Measurements from ENCODE around the gene ST3GAL2.
"Not testable (repeated sequence)": the region's sequence is repeated elsewhere in the genome, so short reads cannot be mapped to it uniquely, and the experiment has no call there.

ST3GAL2 gene

GRCh38 chr16:70467113-70467512, 28.2 kb upstream of the ST3GAL2 start:
- no peak for DNase-seq

GRCh38 chr16:70466805-70467076, 27.8 kb upstream of the ST3GAL2 start:
- no peak for DNase-seq

GRCh38 chr16:70465999-70466804, 27.3 kb upstream of the ST3GAL2 start:
- DNase-seq, result no peak

- no peak for DNase-seq
Measured at GRCh38 chr16:70463235-70463634, 24.3 kb upstream of the ST3GAL2 start.

GRCh38 chr16:70460737-70461261, 21.9 kb upstream of the ST3GAL2 start:
- no peak for DNase-seq

- no peak for DNase-seq
Measured at GRCh38 chr16:70457446-70458166, 18.7 kb upstream of the ST3GAL2 start.

DNA sequence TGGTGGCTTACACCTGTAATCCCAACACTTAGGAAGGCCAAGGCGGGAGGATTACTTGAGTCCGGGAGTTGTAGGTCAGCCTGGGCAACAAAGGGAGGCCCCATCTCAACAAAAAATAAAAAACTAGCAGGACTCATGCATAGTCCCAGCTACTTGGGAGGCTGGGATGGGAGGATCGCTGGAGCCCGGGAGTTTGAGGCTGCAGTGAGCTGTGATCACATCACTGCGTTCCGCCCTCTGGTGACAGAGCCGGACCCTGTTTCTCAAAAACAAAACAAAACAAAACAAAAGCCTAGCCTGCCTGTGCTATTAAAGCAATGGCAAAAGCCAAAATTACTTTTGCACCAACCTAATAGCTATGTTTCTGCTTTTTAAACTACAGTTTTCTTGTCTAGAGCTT, 17.0 kb upstream of the ST3GAL2 start:
- DNase-seq, result no peak

GRCh38 chr16:70454222-70455034, 15.5 kb upstream of the ST3GAL2 start, which contains the start of gene FCSK:
Gene FCSK, plus strand, starts transcription at chr16:70454595. Its CDS starts 8,596 bp downstream, at chr16:70463191.
- peak; percentile 67 for DNase-seq

- no peak for DNase-seq
Measured at GRCh38 chr16:70453892-70454221, 15.0 kb upstream of the ST3GAL2 start.

- DNase-seq, result no peak
Measured at GRCh38 chr16:70453117-70453891, 14.4 kb upstream of the ST3GAL2 start.

DNA sequence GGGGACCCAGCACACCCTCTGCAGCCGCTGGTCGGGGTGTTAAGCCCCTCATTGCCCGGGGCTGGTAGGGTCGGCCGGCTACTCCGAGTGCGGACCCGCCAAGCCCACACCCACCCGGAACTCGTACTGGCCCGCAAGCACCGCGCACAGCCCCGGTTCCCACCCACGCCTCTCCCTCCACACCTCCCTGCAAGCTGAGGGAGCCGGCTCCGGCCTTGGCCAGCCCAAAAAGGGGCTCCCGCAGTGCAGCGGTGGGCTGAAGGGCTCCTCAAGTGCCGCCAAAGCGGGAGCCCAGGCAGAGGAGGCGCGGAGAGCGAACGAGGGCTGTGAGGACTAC, 12.1 kb upstream of the ST3GAL2 start:
- DNase-seq, result not testable (repeated sequence)

GRCh38 chr16:70450142-70451003, 11.5 kb upstream of the ST3GAL2 start:
- DNase-seq, result not testable (repeated sequence)

- DNase-seq, result no peak
Measured at GRCh38 chr16:70448075-70448474, 9.2 kb upstream of the ST3GAL2 start.

- DNase-seq, result no peak
Measured at GRCh38 chr16:70444249-70445063, 5.6 kb upstream of the ST3GAL2 start.

- DNase-seq, result no peak
Measured at GRCh38 chr16:70442344-70442743, 3.4 kb upstream of the ST3GAL2 start.

GRCh38 chr16:70441406-70441990, 2.6 kb upstream of the ST3GAL2 start:
- DNase-seq, result no peak

GRCh38 chr16:70440009-70440692, 1.3 kb upstream of the ST3GAL2 start:
- DNase-seq, result no peak

DNA sequence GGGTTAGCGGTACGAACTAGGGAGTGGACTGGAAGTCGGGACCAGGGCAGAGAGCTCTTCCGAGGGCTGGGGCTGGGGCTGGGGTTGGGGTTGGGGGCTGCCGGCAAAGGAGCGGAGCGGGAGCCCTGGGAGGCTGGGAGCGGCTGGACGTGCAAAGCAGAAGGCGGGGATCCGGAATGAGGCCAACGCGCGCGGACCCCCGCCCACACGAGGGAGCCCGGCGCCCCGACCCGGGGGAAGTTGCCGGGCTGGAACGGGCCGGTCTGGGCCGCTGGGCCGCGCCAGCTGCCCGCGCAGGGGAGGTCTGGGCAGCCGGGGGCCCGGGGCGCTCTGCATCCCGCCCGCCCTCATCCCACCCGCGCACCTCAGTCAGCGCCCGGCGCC, 323 bp downstream of the ST3GAL2 start:
- no peak for DNase-seq

DNA sequence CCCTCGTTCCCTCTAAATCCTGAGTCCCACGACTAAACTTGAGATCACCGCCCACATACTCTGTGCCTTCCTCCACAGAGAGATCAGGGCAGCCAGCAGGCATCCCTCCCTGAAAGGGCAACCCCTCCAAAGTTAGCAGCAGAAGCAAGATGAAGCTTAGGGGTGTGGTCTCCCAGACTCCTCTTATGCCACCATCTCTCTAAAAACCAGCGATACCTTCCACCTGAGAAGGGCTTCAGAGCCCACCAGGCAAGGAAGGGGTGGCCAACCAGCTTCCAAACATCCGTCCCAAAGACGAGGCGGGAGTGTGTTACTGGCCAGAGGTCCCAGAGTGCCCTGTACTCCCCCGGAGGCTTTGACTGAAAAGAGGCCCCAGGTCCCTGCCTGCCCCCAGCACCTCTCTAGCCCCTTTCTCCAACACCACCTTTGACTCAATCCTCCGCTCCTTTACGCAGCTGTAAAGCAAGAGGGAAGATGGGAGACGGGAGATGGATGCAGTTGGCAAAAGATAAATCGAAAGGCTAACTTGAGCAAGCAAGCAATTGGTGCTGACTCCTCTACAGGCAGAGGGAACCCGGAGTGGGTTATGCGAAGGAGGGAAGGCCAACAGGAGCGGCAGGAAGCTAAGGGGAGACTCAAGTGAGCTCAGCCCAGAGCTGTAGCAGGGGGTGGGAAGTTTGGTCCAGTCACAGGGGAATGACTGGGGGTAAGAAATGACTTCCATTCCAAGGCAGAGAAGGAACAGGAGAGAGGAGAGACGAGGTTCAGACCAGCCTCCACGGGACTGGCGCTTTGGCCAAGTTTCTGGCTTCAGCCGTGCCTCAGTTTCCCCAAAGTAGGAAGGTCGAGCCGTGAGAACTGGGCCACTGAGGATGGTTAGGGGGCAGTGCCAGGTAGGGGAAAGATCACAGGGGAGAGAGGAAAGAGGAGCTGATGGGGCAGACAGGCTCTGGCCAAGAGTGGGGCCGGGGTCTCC, 1.0 kb downstream of the ST3GAL2 start:
- DNase-seq, result peak; percentile 21

Data from activated CD4-positive, alpha-beta T cell treated with anti-CD3 and anti-CD28 coated beads, Interleukin-2, Interleukin-6, amounts not matched to agents 100 ng/mL and 50 ng/mL, durations not matched to agents 16 hours and 8 hours (primary cell).